SKM-1 (cell line): ENCODE results near the gene GIPC1.
"Not testable (repeated sequence)": the region's sequence is repeated elsewhere in the genome, so short reads cannot be mapped to it uniquely, and the experiment has no call there.

Experiments used
- DNase-seq: peaks from one replicate; lab custom pipeline; 2025; ENCODE audit not compliant: unreplicated experiment; lab: John Stamatoyannopoulos, UW

The GIPC1 gene

DNA sequence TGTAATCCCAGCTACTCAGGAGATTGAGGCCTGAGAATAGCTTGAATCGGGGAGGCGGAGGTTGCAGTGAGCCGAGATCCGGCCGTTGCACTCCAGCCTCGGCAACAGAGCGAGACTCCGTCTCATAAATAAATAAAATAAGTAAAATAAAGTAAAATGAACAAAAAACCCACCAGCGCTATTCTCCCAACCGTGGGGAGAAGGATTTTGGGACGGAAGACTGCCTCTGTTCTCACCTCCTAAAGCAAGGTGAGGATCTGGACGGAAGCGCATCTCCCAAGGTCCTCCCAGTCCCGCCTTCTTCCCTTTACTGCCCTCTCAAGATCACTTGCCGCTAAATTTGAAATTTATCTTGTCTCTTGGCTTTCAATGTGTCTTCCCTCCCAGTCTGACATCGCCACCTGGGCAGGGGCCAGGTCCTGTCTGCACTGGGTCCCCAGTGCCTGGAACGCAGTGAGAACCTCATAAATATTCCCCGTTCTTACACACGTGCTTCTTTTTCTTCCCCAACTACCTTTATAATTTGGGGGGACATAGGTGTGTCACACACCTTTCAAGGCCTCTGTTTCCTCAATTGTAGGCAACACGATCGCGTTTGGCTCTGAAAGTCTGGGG, 23.4 kb upstream of the GIPC1 start:
- DNase-seq, result no peak

DNA sequence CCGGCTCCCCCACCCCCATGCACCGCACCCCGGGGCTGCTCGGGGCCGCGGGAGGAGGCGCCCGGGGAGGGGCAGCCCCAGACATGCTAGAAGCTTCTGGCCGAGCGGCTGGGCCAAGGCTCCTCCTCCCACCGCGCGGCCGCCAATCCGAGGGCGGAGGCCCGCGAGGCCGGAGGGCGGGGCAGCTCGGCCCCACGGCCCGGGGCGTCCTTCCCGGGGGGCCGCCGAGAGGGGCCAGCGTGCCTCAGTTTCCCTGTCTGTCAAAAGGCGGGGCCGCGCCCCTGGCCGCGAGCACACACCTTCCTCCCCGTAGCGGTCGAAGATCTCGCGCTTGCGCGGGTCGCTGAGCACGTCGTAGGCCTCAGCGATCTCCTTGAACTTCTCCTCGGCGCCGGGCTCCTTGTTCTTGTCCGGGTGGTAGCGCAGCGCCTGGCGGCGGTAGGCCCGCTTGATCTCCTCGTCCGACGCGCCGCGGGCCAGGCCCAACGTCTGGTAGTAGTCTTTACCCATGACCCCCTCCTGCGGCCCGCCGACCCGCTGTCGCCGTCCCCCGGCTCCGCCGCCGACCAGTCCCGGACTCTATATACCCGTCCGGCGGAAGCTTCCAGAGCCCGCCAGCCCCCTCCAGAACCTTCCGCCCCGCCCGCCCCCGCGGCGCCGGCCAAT, 22.0 kb upstream of the GIPC1 start, which contains the start of gene DNAJB1:
Gene DNAJB1 (minus strand): TSS at position 558 of the 666 bp plus-strand sequence. CDS start 48 bp downstream, at position 510.
- peak; percentile 39 for DNase-seq

DNA sequence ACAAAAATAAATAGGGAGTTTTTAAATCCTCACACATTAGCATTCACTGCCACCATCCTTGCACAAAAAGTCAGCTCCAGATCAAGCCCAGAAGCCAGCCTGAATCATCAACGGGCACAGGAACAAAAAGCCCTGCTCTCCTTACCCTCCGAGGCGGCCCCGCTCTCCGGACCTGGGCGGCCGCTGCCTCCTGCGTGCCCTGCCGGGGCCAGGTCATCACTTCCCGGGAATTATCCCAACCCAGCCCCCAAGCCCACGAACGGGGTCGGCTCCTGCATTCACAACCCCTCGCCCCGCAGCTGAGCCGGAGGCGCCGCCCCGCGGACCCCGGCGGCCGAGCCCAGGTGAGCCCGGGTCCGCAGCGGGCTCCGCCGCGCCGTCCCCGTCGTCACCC, 21.5 kb upstream of the GIPC1 start:
- no peak for DNase-seq

DNA sequence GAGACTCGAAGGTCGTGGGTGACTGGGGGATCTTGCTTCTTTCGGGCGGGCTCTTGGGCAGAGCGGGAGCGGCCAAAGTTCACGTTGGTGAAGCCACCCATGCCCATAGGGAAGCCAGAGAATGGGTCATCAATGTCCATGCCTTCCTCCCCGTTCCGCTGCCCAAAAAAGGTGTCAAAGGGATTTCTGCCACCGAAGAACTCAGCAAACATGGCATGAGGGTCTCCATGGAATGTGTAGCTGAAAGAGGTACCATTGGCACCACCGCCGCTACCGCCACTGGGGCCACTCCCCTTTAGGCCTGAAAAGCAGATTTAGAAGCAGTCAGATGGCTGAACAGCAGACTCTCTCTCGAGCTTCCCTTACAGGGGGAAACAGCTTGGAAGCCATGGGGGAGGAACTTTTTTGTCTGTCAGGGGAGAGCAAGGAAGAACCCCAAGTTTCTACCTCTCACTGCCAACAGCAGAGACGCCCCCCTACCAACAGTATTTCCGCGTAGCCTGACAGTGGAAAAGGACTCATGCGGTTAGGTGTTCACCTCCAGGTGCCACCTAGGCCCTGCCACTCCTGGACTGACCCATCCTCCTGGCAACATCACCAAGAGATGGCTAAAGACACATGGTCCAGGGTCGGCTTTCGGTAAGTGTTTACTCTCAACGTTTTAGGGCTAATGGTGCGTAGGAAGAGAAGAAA, 21.0 kb upstream of the GIPC1 start:
- no peak for DNase-seq

DNA sequence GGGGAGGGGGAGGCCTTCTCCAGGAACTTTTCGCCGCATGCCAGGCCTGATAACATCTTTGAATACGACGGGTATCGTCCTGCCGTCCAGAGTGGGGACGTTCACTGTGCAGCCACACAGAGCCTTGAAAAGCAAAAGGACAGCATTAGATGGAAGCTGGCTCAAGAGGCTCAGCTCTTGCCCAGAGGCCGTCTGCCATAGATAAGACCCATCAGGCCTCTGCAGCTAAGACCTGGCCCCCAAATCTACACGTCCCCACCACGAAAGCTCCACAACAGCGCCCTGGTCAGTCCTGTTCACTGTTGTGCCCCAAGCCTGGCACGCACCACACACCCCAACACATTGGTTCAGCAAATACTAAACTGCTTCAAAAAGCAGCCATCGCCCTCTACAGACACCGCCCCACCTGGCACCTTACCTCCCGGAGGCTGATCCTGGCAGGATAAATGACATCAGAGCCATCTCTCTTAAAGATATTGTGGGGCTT, 20.2 kb upstream of the GIPC1 start:
- DNase-seq, result no peak

DNA sequence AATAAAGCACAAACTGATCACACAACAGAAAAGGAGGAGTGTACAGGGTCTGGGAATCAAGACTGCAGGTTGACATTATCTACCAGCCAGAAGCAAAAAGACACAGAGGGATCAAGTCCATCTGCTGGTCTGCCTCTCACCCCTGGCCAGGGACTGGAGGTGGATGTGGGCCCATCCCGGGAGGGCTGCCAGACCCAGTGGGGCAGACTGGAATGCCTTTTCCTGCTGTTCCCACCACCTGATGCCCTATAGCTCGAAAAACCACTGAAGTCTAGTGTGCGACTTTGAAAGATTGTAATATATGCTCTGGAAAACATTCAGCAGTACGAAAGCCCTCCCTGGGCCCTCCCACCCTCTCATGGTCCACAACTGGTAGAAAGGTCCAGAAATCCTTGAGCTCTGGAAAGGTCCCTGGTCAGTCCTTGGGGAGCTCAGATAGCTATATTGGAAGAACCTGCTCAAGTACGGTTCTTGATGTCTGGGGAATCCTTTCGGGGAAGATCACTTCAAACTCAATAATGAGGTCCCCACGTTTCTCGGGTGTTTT, 19.6 kb upstream of the GIPC1 start:
- no peak for DNase-seq

DNA sequence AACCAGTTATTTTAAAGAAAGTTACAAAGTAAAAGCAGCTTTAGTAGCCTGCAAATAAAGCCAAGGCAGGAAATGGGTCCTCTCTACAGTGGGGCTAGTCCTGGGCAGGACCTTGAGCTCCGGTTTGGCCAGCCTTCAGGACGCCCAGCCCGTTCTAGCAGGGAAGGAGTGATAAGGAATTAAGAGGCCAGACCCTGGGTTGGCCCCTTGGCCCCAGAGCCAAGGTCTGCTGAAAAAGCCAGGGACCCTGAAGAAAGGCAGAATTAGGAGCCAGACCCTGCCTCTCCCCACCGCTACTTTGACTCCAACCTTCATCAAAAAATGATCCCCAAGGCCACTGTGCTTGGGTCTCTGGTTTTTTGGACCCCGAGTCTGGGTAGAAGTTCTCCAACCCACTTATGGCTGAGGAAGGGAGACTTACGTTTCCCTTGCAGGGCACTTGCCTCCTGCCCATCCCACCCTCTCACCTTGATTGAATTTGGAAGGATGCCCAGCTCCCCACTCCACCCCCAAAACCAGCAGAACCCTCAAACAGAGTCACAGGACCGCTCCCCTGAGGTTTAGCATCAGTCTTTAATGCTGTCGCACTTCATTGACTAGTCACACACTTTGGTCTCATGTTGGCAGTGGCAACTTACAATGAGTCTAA, 18.4 kb upstream of the GIPC1 start:
- no peak for DNase-seq

DNA sequence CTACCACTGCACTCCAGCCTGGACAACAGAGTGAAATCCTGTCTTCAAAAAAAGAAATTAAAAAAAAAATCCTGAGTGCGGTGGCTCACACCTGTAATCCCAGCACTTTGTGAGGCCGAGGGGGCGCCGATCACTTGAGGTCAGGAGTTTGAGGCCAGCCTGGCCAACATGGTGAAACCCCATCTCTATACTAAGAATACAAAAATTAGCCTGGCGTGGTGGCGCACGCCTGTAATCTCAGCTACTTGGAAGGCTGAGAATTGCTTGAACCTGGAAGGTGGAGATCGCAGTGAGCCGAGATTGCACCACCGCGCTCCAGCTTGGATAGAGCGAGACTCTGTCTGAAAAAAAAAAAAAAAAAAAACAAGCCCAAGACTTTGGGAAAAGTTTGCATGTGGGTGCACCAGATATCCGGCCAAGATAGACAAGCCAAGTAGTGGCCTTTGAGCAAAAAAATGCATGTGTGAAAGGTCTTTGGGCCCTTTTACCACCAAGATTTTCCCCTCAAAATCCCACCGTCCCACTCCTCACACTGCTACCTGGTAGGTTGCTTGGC, 16.6 kb upstream of the GIPC1 start:
- DNase-seq, result no peak

DNA sequence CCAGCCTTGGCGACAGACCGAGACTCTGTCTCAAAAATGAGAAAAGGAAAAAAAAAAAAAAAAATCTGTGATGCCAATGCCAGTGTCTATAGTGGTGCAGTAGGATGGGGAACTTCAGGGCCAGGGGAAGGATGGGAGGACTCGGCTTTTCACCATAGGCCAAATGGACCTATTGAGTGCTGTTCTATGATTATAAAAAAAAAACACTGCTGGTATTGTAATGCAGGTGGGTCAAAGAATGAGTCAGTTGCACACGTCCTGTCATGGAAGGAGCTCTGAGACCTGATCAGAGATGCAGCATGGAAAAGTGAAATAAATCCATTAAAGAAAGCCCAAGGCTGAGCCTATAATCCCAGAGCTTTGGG, 15.3 kb upstream of the GIPC1 start:
- no peak for DNase-seq

DNA sequence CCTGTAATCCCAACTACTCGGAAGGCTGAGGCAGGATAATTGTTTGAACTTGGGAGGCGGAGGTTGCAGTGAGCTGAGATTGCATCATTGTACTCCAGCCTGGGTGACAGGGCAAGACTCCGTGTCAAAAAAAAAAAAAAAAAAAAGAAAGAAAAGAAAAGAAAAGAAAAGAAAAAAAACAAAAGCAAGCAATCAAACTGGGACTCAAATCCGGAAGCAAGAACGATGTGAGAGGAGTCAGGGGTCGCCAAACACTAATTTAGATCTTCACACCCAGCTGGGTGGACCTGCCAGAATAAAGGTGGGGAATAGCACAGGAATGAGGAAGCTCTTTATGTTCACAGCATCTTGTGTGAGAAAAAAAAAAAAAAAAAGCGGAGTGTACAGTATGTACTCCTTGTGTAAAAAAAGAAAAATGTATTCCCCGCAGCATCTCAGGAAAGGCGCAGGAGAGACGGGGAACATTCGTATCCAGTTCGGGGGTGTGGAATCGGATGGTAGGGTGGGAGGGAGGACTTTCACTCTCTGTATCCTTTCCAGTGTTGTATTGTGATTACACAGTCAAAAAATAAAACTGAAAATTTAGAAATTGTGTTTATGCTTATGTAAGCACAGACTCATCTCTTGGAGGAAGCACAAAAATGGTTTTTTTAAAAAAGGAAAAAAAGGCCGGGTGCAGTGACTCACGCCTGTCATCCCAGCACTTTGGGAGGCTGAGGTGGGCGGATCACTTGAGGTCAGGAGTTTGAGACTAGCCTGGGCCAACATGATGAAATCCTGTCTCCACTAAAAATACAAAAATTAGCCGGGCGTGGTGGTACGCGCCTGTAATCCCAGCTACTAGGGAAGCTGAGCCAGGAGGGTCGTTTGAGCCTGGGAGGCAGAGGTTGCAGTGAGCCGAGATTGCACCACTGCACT, 14.6 kb upstream of the GIPC1 start:
- DNase-seq, result no peak

DNA sequence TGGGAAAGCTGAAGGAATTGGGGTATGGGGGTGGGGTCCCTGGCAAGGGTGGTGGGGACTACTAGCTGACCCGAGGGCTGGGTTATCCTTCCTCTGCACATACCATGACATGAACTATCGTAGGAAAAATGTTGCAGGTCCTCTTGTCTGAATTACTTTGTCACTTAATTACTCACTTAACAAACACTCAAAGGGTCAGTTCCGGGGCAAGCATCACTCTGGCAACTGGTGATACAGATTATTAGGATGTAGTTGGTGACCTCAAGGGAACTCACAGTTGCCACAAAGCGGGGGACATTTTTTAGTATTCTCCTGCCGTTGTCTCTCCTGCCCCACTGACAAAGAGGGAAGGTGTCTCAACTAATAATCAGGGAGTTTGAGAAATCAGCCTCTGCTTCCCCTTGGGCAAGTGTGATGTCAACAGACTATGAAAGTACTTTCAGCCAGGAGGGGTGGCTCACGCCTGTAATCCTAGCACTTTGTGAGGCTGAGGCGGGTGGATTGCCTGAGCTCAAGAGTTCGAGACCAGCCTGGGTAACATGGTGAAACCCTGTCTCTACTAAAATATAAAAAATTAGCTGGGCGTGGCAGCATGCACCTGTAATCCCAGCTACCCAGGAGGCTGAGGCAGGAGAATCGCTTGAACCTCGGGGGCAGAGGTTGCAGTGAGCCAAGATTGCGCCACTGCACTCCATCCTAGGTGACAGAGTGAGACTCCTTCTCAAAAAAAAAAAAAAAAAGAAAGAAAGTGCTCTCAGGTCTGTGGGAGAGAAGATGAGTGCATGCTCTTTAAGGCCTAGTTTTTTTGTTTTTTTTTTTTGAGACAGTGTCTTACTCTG, 12.0 kb upstream of the GIPC1 start:
- DNase-seq, result peak; percentile 87

DNA sequence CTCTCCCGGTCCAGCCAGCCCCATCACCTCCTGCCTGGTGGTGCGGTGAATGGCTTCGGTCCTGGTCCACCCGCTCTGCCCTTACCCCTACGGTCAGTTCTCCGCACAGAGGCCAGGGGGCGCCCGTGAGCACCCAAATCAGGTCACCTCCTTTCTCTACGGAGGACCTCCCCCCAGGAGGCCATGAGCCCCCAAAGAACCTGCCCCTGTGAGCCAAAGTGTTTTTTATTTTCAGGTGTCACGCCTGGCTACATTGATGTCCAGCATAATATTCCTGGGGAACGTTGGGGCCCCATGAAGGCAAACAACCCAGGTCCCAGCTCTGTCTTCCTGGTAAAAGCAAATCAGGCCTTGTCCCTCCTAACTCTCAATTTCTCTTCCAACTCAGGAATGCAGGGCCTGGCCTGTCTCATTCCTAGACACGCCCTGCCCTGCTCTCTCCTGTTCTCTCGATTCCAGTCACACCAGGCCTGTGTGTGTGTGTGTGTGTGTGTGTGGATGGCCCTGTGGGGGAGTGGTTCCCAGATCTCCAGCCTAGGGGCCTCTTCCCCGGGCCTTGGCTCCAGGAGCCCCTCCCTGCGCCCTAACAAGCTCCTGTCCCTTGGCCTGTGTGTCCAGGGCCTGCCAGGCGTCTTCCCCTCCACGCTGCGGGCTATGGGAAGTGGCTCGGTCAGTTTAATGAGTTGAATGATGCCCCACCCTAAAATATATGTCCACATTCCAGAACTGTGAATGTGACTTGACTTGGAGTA, 9.7 kb upstream of the GIPC1 start:
- no peak for DNase-seq

DNA sequence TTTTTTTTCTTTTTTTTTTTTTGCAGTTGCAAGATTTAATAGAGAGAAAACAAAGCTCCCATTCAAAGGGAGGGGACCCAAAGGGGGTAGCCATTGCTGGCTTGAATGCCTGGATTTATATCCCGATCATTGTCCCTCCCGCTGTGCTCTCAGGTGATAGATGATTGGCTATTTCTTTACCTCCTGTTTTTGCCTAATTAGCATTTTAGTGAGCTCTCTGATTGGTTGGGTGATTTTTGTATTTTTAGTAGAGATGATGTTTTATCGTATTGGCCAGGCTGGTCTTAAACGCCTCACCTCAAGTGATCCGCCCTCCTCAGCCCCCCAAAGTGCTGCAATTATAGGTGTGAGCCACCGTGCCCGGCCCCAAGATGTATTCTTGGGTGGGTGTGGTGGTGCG, 8.6 kb upstream of the GIPC1 start:
- not testable (repeated sequence) for DNase-seq

DNA sequence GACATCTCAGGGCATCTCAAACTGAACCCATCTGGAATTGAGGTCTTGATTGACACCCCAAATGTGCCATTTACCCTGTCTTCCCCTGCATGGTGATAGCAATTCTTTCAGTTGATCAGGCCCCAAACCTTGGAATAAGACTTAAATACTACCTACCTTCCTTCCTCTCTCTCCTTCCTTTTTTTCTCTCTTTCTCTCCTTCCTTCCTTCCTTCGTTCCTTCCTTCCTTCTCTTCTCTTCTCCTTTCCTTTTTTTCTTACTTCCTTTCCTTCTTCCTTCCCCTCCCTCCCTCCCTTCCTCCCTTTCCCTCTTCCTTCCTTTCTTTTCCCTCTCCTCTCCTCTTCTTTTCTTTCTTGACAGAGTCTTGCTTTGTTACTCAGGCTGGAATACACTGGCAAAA, 7.4 kb upstream of the GIPC1 start:
- no peak for DNase-seq

DNA sequence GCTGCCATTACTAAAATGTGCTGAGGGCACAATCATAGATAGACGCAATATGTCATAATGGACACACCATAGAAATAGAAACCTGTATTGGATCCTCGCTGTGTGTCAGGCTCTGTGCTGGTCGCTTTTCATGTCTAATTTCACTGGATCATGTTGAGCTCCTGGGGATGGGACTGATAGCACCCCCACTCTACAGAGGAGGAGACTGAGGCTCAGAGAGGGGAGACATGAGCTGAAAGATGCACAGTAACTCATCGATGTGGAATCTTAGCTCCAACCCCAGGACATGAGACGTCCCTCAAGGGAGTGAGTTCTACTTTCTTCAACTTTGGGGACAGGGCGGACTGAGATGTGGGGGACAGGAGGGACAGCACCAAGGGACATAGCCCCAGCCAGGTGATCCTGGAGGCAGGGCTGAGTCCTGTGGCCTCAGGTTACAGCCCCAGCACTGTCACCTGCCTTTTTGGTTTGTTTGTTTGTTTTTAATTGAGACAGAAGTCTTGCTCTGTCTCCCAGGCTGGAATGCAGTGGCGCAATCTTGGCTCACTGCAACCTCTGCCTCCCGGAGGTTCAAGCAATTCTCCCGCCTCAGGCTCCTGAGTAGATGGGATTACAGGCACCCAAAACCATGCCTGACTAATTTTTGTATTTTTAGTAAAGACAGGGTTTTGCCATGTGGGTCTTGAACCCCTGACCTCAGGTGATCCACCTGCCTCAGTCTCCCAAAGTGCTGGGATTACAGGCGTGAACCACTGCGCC, 6.6 kb upstream of the GIPC1 start:
- no peak for DNase-seq

DNA sequence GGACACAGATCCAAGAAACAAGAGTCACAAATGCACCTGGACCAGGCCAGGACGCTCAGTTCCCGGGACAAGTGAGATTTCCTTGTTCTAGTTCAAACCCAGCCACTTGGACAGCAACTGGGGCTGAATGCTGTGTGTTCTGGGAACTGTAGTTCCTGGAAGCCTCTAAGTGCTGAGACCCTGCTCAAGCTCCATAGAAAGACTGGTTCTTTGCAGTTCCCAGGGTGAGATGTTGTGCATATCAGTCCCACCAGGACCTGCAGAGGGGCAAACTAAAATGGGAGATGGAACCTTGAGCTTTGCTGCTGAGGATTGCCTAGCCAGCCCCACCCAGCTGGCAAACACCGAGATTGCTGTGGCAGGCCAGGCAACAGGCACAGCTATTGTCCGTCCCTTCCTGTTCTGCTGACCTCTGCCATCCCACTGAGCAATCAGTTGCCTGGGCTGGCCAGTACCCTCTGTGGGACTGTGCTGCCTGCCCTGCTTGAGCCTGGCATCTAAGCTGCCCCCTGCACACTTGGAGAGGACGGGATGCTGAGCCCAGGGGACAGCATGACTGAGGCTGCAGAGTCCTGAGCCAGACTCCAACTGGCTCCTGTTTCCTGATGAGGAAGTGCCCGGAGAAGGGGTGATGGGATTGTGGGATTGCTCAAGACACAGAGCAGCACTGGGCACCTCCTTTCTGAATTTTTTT, 1.4 kb upstream of the GIPC1 start:
- no peak for DNase-seq

DNA sequence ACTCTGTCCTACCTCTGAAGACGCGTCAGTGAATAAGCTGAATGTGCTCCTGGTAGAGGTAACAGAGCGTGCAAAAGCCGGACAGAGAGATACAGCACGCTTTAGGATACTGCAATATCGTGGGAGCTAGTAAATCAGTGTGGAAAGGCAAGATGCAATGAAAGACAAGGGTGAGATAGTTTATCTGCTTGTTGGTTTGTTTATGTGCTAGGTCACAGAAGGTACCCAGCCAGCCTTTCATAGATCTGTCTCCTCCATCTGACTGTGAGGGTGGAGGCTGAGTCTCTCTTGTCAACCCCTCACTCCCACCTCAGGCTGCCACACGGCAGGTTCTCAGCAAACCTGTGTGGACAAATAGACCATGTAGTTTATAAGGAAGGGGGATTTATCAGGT, 904 bp upstream of the GIPC1 start:
- no peak for DNase-seq
